ENCODE data around the gene SMIM12.

SMIM12 gene

DNA sequence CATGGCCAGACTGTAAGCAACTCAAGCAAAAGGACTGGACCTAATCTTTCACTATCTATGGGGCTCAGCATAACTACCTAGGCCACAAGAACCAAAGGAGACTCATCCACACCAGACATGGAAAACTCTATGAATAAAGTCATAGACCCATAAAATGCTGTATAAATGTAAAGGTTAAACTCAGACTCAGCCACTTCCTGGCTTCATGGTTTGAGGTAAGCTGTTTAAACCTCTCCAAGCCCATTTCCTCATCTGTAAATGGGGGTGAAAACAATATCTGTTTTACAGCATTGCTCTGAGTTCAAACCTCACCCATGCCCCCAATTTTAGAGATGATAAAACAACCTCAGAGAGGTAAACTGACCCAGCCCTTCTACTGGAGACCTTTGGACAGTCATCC is 4.0 kb upstream of the SMIM12 start:
- no peak overlapping the region for H3K4me3 ChIP-seq (ENCODE audit: low read length)
- no peak for DNase-seq (ENCODE audit: low read depth)
- TF ChIP-seq, protein P1, sequence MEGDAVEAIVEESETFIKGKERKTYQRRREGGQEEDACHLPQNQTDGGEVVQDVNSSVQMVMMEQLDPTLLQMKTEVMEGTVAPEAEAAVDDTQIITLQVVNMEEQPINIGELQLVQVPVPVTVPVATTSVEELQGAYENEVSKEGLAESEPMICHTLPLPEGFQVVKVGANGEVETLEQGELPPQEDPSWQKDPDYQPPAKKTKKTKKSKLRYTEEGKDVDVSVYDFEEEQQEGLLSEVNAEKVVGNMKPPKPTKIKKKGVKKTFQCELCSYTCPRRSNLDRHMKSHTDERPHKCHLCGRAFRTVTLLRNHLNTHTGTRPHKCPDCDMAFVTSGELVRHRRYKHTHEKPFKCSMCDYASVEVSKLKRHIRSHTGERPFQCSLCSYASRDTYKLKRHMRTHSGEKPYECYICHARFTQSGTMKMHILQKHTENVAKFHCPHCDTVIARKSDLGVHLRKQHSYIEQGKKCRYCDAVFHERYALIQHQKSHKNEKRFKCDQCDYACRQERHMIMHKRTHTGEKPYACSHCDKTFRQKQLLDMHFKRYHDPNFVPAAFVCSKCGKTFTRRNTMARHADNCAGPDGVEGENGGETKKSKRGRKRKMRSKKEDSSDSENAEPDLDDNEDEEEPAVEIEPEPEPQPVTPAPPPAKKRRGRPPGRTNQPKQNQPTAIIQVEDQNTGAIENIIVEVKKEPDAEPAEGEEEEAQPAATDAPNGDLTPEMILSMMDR (conservative IDR thresholded peaks at IDR 0.05; ENCODE audit: low read depth, low read length): no peak

DNA sequence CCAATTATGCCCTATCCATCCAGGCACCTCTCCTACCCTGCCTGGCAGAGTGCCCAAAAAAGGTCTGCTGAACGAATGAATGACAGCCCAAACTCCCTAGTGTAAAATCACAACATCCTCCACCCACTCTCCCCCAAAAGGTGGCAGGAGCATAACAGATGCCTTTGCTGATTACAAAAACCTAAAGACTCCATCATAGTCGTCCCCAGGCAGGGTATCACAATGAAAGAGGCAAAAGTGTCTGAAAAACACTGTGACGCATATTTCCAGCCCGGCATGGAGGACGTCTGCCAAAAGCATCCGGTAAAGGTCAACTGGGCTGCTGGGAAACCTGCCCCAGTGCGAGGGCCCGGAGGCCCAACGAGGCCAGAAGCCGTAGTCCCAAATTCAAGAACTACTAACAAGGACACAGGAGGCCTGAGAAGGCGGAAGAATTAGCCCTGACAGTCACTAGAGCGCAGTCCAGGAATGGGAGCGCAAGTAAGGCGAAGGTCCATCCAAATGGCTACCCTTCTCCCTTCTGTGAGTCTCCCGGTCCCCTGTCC is 576 bp downstream of the SMIM12 start:
- DNase-seq (ENCODE audit: low read depth): no peak
- TF ChIP-seq, protein P1 (conservative IDR thresholded peaks at IDR 0.05; ENCODE audit: low read depth, low read length): no peak
- H3K4me3 ChIP-seq (ENCODE audit: low read length): peak overlapping the region; percentile 99

DNA sequence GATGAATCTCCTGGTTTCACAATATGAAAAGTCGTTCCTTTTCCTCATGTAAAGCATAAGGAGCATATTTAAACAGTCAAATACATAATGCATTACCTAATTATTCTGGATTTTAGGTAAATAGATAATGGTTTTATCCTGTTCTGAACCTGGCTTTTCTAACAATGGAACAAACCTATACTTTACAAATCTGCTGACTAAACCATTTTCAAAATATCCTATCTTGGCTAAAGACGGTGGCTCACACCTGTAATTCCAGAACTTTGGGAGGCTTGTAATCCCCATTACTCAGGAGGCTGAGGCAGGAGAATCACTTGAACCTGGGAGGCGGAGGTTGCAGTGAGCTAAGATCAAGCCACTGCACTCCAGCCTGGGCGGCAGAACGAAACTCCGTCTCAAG is 2.9 kb downstream of the SMIM12 start:
- no peak for DNase-seq (ENCODE audit: low read depth)
- no peak overlapping the region for H3K4me3 ChIP-seq (ENCODE audit: low read length)
- TF ChIP-seq, protein P1 (conservative IDR thresholded peaks at IDR 0.05; ENCODE audit: low read depth, low read length): no peak

DNA sequence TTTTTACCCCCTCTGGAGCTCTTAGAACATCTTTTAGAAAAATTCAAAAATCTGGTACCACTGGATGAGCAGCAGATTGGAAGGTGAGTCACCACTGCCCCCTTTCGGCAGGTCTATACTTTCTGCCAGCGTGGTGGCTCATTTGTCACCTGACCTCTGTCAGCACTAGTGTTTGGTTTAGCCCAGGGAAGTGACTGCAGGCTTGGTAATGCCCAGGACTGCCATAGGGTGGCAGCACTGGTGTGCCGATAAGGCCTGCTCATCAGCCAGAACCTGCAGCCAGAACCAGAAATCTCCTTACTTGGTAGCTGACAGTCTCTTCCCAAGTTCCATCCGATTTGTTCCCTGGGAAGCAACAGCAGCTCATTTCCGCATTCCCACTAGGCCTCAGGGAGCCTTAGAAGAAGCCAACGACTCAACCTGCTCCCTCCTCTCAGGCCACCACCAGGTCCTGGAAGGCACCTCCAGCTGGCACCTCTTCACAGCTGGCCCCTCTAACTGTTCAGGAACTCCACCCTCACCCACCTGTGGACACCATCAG is 6.8 kb downstream of the SMIM12 start:
- H3K4me3 ChIP-seq (ENCODE audit: low read length): no peak overlapping the region
- DNase-seq (ENCODE audit: low read depth): peak; percentile 81
- TF ChIP-seq, protein P1 (conservative IDR thresholded peaks at IDR 0.05; ENCODE audit: low read depth, low read length): peak; percentile 99

DNA sequence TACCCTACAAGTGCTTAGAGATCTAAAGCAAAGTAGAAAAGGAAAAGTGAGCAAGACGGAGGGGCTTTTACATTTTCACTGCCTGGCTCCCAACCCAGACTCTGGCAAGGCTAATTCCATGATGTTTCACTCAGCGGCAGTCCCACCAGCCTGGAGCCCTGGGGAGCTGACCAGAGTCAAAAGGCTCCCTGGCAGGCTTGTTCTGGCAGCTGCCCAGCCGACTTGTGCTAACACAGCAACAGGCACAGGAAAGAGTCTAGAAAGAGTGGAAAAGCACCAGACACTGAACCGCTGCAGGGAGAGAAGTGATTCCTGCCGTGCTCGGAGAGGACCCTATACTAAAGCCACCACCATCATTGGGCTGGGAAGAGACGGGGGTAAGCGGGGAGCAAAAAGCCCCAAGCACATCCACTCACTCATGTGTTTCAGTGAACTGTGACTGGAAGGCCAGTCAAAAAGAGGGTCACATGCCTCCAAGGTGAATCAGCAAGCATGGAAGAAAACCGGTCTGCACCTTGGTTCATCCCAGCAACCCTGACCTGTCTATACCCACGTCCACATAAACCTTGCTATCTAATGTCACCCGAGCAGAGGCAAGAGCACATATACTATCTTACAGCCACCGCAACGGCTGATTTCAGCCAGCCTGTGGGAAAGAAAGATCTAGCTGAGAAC is 8.0 kb downstream of the SMIM12 start:
- H3K4me3 ChIP-seq (ENCODE audit: low read length): no peak overlapping the region
- TF ChIP-seq, protein P1 (conservative IDR thresholded peaks at IDR 0.05; ENCODE audit: low read depth, low read length): no peak
- no peak for DNase-seq (ENCODE audit: low read depth)

DNA sequence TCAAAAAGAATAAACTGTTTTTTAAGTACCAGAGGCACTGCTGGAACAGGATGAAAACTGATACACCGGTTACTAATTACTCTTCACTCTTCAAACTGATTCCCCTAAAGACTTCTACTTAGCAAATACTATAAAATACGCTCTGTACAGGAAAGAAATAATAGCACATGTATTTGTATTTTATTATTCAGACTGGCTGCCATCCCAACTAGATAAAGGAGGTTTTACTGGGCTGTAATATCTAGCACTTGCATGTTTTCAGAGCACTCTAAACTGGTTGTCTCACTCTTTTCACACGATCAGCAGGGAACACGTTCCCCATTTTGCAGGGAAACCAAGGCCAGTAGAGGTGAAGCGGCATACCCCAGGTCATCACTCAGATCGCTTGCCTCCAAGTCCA is 9.2 kb downstream of the SMIM12 start:
- H3K4me3 ChIP-seq (ENCODE audit: low read length): no peak overlapping the region
- DNase-seq (ENCODE audit: low read depth): no peak
- TF ChIP-seq, protein P1 (conservative IDR thresholded peaks at IDR 0.05; ENCODE audit: low read depth, low read length): no peak

DNA sequence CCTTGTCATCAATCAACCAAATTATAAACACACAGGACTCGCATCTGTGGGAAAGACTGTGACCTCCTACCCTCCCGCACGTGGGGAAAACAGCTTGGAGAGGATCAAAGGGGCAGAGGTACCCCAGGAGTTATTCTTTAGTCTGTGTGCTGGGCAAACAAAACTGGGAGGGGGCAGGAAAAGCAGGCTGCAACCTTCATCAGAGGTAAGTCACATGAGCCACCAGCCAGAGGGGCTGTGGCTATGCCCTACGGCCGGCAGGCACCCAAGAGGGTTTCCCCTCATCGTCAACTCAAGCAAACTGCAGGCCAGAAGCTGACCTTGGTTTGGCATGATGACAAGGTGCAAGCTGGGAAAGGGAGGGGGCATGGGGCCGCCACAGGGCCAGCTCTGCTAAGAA is 12.5 kb downstream of the SMIM12 start:
- TF ChIP-seq, protein P1 (conservative IDR thresholded peaks at IDR 0.05; ENCODE audit: low read depth, low read length): no peak
- DNase-seq (ENCODE audit: low read depth): no peak
- no peak overlapping the region for H3K4me3 ChIP-seq (ENCODE audit: low read length)

Data from retinal pigment epithelial cell (primary cell).